Lung (tissue), 12 donors: ENCODE measurements around the gene PPM1N. TPM values are rescaled to one million over a fixed set of nuclear protein-coding genes. Genes with fewer than 3 reads are reported as not detected.

Experiments
- ATAC-seq: fragments of 200-7000 bp; cut with Tn5 transposase; one replicate; pipeline ENCODE4 v1.9.1; 2020; ENCODE audit warnings: moderate number of reproducible peaks; ENCODE audit not compliant: insufficient read depth, low FRiP score
- DNase-seq, 3 donors: peaks; one replicate each; pipeline ENCODE4 v3.0.0-alpha.2; 2013 to 2017
- H3K27ac ChIP-seq, 2 donors: one replicate each; pipeline ENCODE4 v1.5.1; 2013; ENCODE audit warnings: mild to moderate bottlenecking in 2 of 2, moderate library complexity in 2 of 2, control low read depth in 1 of 2, inconsistent platforms in 1 of 2, low read depth in 1 of 2, low read length in 1 of 2
- H3K27me3 ChIP-seq, 3 donors: one replicate each; pipeline ENCODE4 v1.5.1; 2013; ENCODE audit warnings: low read length in 2 of 3; ENCODE audit not compliant: control insufficient read depth in 3 of 3, insufficient read depth in 3 of 3
- H3K36me3 ChIP-seq, 4 donors: one replicate each; pipeline ENCODE4 v1.5.1; 2013; ENCODE audit warnings: low read length in 4 of 4, mild to moderate bottlenecking in 1 of 4, moderate library complexity in 1 of 4; ENCODE audit not compliant: control insufficient read depth in 4 of 4, insufficient read depth in 4 of 4
- H3K4me1 ChIP-seq, 5 donors: one replicate each; pipeline ENCODE4 v1.5.1; 2013; ENCODE audit warnings: low read length in 5 of 5, mild to moderate bottlenecking in 2 of 5, moderate library complexity in 1 of 5; ENCODE audit not compliant: control insufficient read depth in 5 of 5, insufficient read depth in 5 of 5
- H3K4me3 ChIP-seq: one replicate; pipeline ENCODE4 v1.5.1; 2013; ENCODE audit warnings: mild to moderate bottlenecking, control low read depth, moderate library complexity
- H3K9ac ChIP-seq, 2 donors: one replicate each; pipeline ENCODE4 v1.5.1; 2013; ENCODE audit warnings: low read length in 2 of 2, control low read depth in 1 of 2; ENCODE audit not compliant: insufficient read depth in 1 of 2
- H3K9me3 ChIP-seq, 4 donors: one replicate each; pipeline ENCODE4 v1.5.1; 2013; ENCODE audit warnings: low read length in 3 of 4, mild to moderate bottlenecking in 1 of 4, moderate library complexity in 1 of 4; ENCODE audit not compliant: control insufficient read depth in 4 of 4, insufficient read depth in 3 of 4
- CTCF ChIP-seq: IDR thresholded peaks from 2 replicates; pipeline ENCODE4 v1.5.1; 2012; ENCODE audit warnings: mild to moderate bottlenecking; ENCODE audit errors: control extremely low read depth, extremely low read depth
- WGBS, 2 donors: extraction: QIAGEN DNeasy Blood & Tissue Kit; methylation state at CpG; one replicate each; pipeline ENCODE4 v1.1.7; 2013; 5-methylcytosine and 5-hydroxymethylcytosine counted together
- polyA plus RNA-seq, 2 donors: library from polyadenylated mRNA; stranded (reverse); fragments of 200-250 nt; gene quantifications; one replicate each; pipeline ENCODE4 v1.2.1, GENCODE V29; 2013
- total RNA-seq, 2 donors: library from RNA; depleted of rRNA in 1 of 2; stranded (reverse); fragments of >200 nt in 1 of 2; gene quantifications; one replicate each; pipeline ENCODE4 v1.2.1, GENCODE V29; 2014 to 2021
- donor health status: control.
- donor health status: control.
- donor health status: Bipolar disorder and iron deficiency.
- donor health status: healthy.
- donor health status: DM: yes; HTN: yes; CAD: no.

The PPM1N gene
- total and polyA plus RNA-seq, 4 donors = 0.37 to 8.1 (median 1.6) TPM

GRCh38 chr19:45489216-45489855 lies 8.9 kb upstream of the PPM1N start:
- Histone ChIP-seq H3K27me3 (no peaks in the 10 kb centered on the region), H3K9ac (no peak overlapping the region), H3K27ac (no peak overlapping the region), H3K36me3 (no peaks in the 10 kb centered on the region), H3K9me3 (no peaks in the 10 kb centered on the region), H3K4me1 (peaks cover 0 to 6% (median 0%) of the 10 kb centered on the region in 5 donors), H3K4me3 (no peak overlapping the region)
- DNase-seq (no peak), ATAC-seq (no peak)
- WGBS, 2 donors = 92 to 97% methylated on average over 20 of the region's 20 CpGs
- TF ChIP-seq CTCF = no peak

DNA sequence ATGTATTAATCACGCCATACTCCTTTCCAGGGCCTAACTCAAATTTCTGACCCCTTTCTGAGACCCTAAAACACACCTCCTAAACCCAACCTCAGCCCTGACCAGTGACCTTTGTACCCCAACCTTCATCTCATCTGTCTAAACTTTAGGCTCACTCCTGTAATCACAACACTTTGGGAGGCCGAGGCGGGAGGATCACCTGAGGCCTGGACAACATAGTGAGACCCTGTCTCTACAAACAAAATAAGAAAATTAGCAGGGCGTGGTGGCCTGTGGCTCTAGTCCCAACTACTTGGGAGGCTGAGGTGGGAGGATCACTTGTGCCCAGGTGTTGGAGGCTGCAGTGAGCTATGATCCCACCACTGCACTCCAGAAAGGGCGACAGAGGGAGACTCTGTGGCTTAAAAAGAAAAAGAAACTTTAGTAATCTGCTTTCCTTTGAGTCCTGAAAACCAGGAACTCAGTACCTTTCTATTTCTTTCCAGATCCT lies 6.1 kb upstream of the PPM1N start:
- Histone ChIP-seq H3K4me1 (peaks cover under 1 to 17% (median 6%) of the 10 kb centered on the region in 5 donors), H3K27me3 (peaks cover 0 to 2% (median 0%) of the 10 kb centered on the region in 3 donors), H3K9ac (no peak overlapping the region), H3K4me3 (no peak overlapping the region), H3K9me3 (no peaks in the 10 kb centered on the region), H3K36me3 (no peaks in the 10 kb centered on the region), H3K27ac (no peak overlapping the region)
- ATAC-seq (no peak), DNase-seq (no peak)
- TF ChIP-seq CTCF = no peak
- WGBS, 2 donors = 94 to 97% methylated on average over 5 of the region's 5 CpGs

- ATAC-seq (no peak), DNase-seq (peak; percentile 90 to 96 (median 94))
Measured at GRCh38 chr19:45492627-45493470, 5.4 kb upstream of the PPM1N start.

More at GRCh38 chr19:45492627-45493470, 5.4 kb upstream of the PPM1N start:
- Histone ChIP-seq H3K4me3 (peak overlapping the region; percentile 32), H3K9ac (peak overlapping the region in 1 of 2 donors; percentile 13), H3K27me3 (peaks cover 0 to 6% (median 2%) of the 10 kb centered on the region in 3 donors), H3K4me1 (peaks cover 3 to 20% (median 9%) of the 10 kb centered on the region in 5 donors), H3K9me3 (no peaks in the 10 kb centered on the region), H3K36me3 (no peaks in the 10 kb centered on the region), H3K27ac (peak overlapping the region; percentile 2 to 55)
- TF ChIP-seq CTCF = no peak
- WGBS, 2 donors = 8% methylated on average over 26 to 32 of the region's 32 CpGs
